COLO668 (cell line): ENCODE results near the gene RHNO1.
"Not testable (repeated sequence)": the region's sequence is repeated elsewhere in the genome, so short reads cannot be mapped to it uniquely, and the experiment has no call there.

Source experiments
- DNase-seq: peaks from one replicate; lab custom pipeline; 2025; ENCODE audit not compliant: unreplicated experiment; lab: John Stamatoyannopoulos, UW

The RHNO1 gene

GRCh38 chr12:2858334-2858733 is 18.7 kb upstream of the RHNO1 start:
- no peak for DNase-seq

- no peak for DNase-seq
Observed at GRCh38 chr12:2858944-2859421, 18.0 kb upstream of the RHNO1 start.

GRCh38 chr12:2860170-2860569 is 16.9 kb upstream of the RHNO1 start:
- no peak for DNase-seq

- DNase-seq, result no peak
Observed at GRCh38 chr12:2862876-2863275, 14.1 kb upstream of the RHNO1 start.

- not testable (repeated sequence) for DNase-seq
Observed at GRCh38 chr12:2863402-2863801, 13.6 kb upstream of the RHNO1 start.

GRCh38 chr12:2864198-2864597 is 12.8 kb upstream of the RHNO1 start:
- DNase-seq, result no peak

- not testable (repeated sequence) for DNase-seq
Observed at GRCh38 chr12:2868986-2869632, 7.9 kb upstream of the RHNO1 start.

- peak; percentile 13 for DNase-seq
Observed at GRCh38 chr12:2876431-2877046, 484 bp upstream of the RHNO1 start.

- peak; percentile 35 for DNase-seq
Observed at GRCh38 chr12:2877953-2878732, 1.1 kb downstream of the RHNO1 start.

GRCh38 chr12:2879853-2880252 is 2.8 kb downstream of the RHNO1 start:
- DNase-seq, result no peak

- no peak for DNase-seq
Observed at GRCh38 chr12:2884810-2885209, 7.8 kb downstream of the RHNO1 start.

- no peak for DNase-seq
Observed at GRCh38 chr12:2886768-2887450, 9.9 kb downstream of the RHNO1 start.

- DNase-seq, result no peak
Observed at GRCh38 chr12:2890001-2890387, 13.0 kb downstream of the RHNO1 start.

GRCh38 chr12:2890388-2891239 is 13.6 kb downstream of the RHNO1 start, which contains the start of gene TULP3:
Gene TULP3 (plus strand): TSS chr12:2890891. CDS start chr12:2890948, 57 bp downstream.
- DNase-seq, result peak; percentile 94

- DNase-seq, result peak; percentile 28
Observed at GRCh38 chr12:2891240-2892053, 14.4 kb downstream of the RHNO1 start.

- no peak for DNase-seq
Observed at GRCh38 chr12:2892246-2892645, 15.2 kb downstream of the RHNO1 start.

GRCh38 chr12:2893007-2893406 is 16.0 kb downstream of the RHNO1 start:
- DNase-seq, result no peak

- DNase-seq, result no peak
Observed at GRCh38 chr12:2895051-2895451, 18.0 kb downstream of the RHNO1 start.

GRCh38 chr12:2895511-2895910 is 18.5 kb downstream of the RHNO1 start:
- DNase-seq, result no peak

GRCh38 chr12:2897418-2897817 is 20.4 kb downstream of the RHNO1 start:
- DNase-seq, result no peak
